SK-N-SH (cell line): Measurements from ENCODE around the gene WWTR1. TPM values are rescaled to one million over a fixed set of nuclear protein-coding genes. Genes with fewer than 3 reads are reported as not detected.

Source experiments
- CTCF ChIA-PET: fragments of 300-600, 350-600 bp; formaldehyde crosslinking; extraction: SDS; loops from one replicate; lab custom pipeline; 2021; lab: Yijun Ruan, JAX
- POLR2A ChIA-PET: fragments of 350-600 bp; sonication (Branson Sonifier 250); formaldehyde crosslinking; extraction: SDS; loops from one replicate; lab custom pipeline; 2020; ENCODE audit warnings: antibody characterized with exemption, inconsistent platforms; lab: Yijun Ruan, JAX
- DNase-seq: peaks from one replicate; pipeline ENCODE4 v3.0.0; 2012
- H2AFZ ChIP-seq: fragments of 200-600 bp; sonication (generic); 2 replicates; pipeline ENCODE4 v1.8.1; 2016; ENCODE audit warnings: antibody characterized with exemption, mild to moderate bottlenecking, low read depth
- H3F3A ChIP-seq: fragments of 200-600 bp; sonication (generic); replicated peaks from 2 replicates; pipeline ENCODE3; 2016; ENCODE audit warnings: antibody characterized with exemption, mild to moderate bottlenecking; ENCODE audit not compliant: insufficient read depth
- H3K27ac ChIP-seq, 2 experiments: fragments of 200-500 bp in 1 of 2; fragments of 200-600 bp in 1 of 2; sonication (Bioruptor generic) in 1 of 2; sonication (generic), shearing (Covaris generic) in 1 of 2; 2 replicates each; pipeline versions ENCODE4 v1.5.1 to v1.6.1; 2014 to 2016; ENCODE audit warnings: low read depth in 2 of 2, inconsistent platforms in 1 of 2, low read length in 1 of 2, mild to moderate bottlenecking in 1 of 2, mixed read lengths in 1 of 2
- H3K27me3 ChIP-seq: fragments of 200-600 bp; sonication (generic), shearing (Covaris generic); 2 replicates; pipeline ENCODE4 v1.6.1; 2016; ENCODE audit warnings: mixed run types; ENCODE audit not compliant: insufficient read depth
- H3K36me3 ChIP-seq, 2 experiments: fragments of 200-500 bp in 1 of 2; fragments of 200-600 bp in 1 of 2; sonication (Bioruptor generic) in 1 of 2; sonication (generic) in 1 of 2; replicated peaks in 1 of 2; 2 replicates each; pipeline versions ENCODE3 to v1.5.1; 2014 to 2016; ENCODE audit warnings: low read length in 1 of 2, mild to moderate bottlenecking in 1 of 2; ENCODE audit not compliant: insufficient read depth in 2 of 2, control insufficient read depth in 1 of 2
- H3K4me1 ChIP-seq, 2 experiments: fragments of 200-500 bp in 1 of 2; fragments of 200-600 bp in 1 of 2; sonication (Bioruptor generic) in 1 of 2; sonication (generic), shearing (Covaris generic) in 1 of 2; 2 replicates each; pipeline versions ENCODE4 v1.5.1 to v1.6.1; 2014 to 2016; ENCODE audit warnings: low read depth in 1 of 2, low read length in 1 of 2, mixed run types in 1 of 2; ENCODE audit not compliant: insufficient read depth in 2 of 2, control insufficient read depth in 1 of 2
- H3K4me2 ChIP-seq: fragments of 200-600 bp; sonication (generic), shearing (Covaris generic); 2 replicates; pipeline ENCODE4 v1.6.1; 2017; ENCODE audit warnings: mixed run types
- H3K4me3 ChIP-seq, 2 experiments: fragments of 200-500 bp in 1 of 2; fragments of 200-600 bp in 1 of 2; sonication (Bioruptor generic) in 1 of 2; sonication (generic), shearing (Covaris generic) in 1 of 2; 2 replicates each; pipeline versions ENCODE4 v1.5.1 to v1.8.1; 2014 to 2016; ENCODE audit warnings: low read depth in 2 of 2, inconsistent platforms in 1 of 2, low read length in 1 of 2, mild to moderate bottlenecking in 1 of 2, mixed read lengths in 1 of 2, moderate library complexity in 1 of 2
- H3K79me2 ChIP-seq: fragments of 200-600 bp; sonication (generic); 2 replicates; pipeline ENCODE4 v1.8.1; 2017; ENCODE audit warnings: mild to moderate bottlenecking; ENCODE audit not compliant: insufficient read depth
- H3K9ac ChIP-seq: fragments of 200-600 bp; sonication (generic); 2 replicates; pipeline ENCODE4 v1.6.1; 2017; ENCODE audit warnings: mixed run types
- H3K9me2 ChIP-seq: fragments of 200-600 bp; sonication (generic); 2 replicates; pipeline ENCODE4 v1.6.1; 2017; ENCODE audit warnings: mixed run types
- H3K9me3 ChIP-seq: fragments of 200-600 bp; sonication (generic); 2 replicates; pipeline ENCODE4 v1.6.1; 2017; ENCODE audit warnings: mixed run types, mild to moderate bottlenecking, moderate library complexity
- H4K20me1 ChIP-seq: fragments of 200-600 bp; sonication (generic); 2 replicates; pipeline ENCODE4 v1.6.1; 2017; ENCODE audit warnings: mild to moderate bottlenecking, mixed run types; ENCODE audit not compliant: insufficient read depth
- FOSL2 ChIP-seq: IDR thresholded peaks from 2 replicates; pipeline ENCODE4 v1.4.0; 2012; ENCODE audit warnings: low read depth, mild to moderate bottlenecking, moderate library complexity, borderline replicate concordance
- FOXM1 ChIP-seq: IDR thresholded peaks from 2 replicates; pipeline ENCODE4 v1.4.0; 2012; ENCODE audit warnings: low read depth, mild to moderate bottlenecking
- JUND ChIP-seq: IDR thresholded peaks from 2 replicates; pipeline ENCODE4 v1.4.0; 2012
- MEF2A ChIP-seq: IDR thresholded peaks from 2 replicates; pipeline ENCODE4 v1.4.0; 2012; ENCODE audit warnings: low read depth, borderline replicate concordance
- POLR2AphosphoS5 ChIP-seq: IDR thresholded peaks from 2 replicates; pipeline ENCODE4 v1.6.1; 2012; ENCODE audit warnings: low read depth, low read length
- RCOR1 ChIP-seq: fragments of 150-350 bp; IDR thresholded peaks from 2 replicates; pipeline ENCODE4 v1.6.1; 2017; ENCODE audit warnings: antibody characterized with exemption, low read length
- TCF12 ChIP-seq: IDR thresholded peaks from 2 replicates; pipeline ENCODE4 v1.4.0; 2012
- TEAD4 ChIP-seq: IDR thresholded peaks from 2 replicates; pipeline ENCODE4 v1.4.0; 2012; ENCODE audit warnings: mild to moderate bottlenecking, borderline replicate concordance; ENCODE audit not compliant: insufficient read depth
- WGBS: methylation state at CpG from one replicate; pipeline ENCODE4 v1.1.6; 2017; ENCODE audit warnings: low lambda C conversion rate; 5-methylcytosine and 5-hydroxymethylcytosine counted together
- polyA plus RNA-seq, 3 experiments: library from polyadenylated mRNA; depleted of rRNA; stranded (reverse); fragments of >200 nt; gene quantifications; 2 replicates each; pipeline ENCODE4 v1.2.3, GENCODE V29; 2012
- TF ChIP-seq, protein P1 (sequence below): IDR thresholded peaks from 2 replicates; pipeline ENCODE4; 2012
- TF ChIP-seq, protein P2 (sequence below): IDR thresholded peaks from 2 replicates; pipeline ENCODE4 v1.6.1; 2012; ENCODE audit warnings: mild to moderate bottlenecking, low read depth, low read length, moderate library complexity

The WWTR1 gene
- polyA plus RNA-seq, 1 of the 3 experiments (the other 2 are of a cell fraction) = 60.6 TPM

DNA sequence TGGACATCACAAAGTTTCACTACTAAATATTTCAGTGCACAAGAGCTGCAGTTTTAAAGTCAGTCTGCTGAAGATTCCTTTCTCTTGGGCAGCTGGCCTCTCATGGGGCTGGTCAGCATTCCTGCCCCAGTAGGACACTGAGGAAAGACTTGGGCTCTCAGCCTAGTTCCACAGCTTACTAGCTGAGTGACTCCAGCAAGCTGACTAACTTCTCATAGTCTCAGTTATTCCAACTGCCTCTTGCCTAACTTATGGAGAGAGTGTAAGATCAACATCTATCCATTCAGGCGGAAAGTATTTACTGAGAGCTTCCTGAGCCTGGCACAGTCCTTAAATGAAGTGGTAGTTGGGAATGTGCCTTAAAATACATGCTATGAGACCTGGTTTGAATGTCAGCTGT, 156.3 kb downstream of the WWTR1 start:
- DNase-seq = no peak
- H3K27ac ChIP-seq = peak overlapping the region in 1 of 2 experiments; percentile 52; a peak in 2 of 4 replicates
- CTCF ChIA-PET = interaction anchor here (0.9 to 2.0 kb wide), 6 partner anchors 8 to 271 kb away, joined by 3 to 9 read pairs (median 4); no protein-coding TSS in a partner anchor
- H3K9ac ChIP-seq = no peak overlapping the region
- H3K9me3 ChIP-seq = no peaks in the 10 kb centered on the region
- H3K79me2 ChIP-seq = no peaks in the 10 kb centered on the region
- no peaks in the 10 kb centered on the region for H4K20me1 ChIP-seq
- H3K4me1 ChIP-seq = peaks cover 0 to 14% of the 10 kb centered on the region in 2 experiments; a peak in 1 of 4 replicates
- H3K9me2 ChIP-seq = no peaks in the 10 kb centered on the region
- 89% methylated on average over 1 of the region's 1 CpG for WGBS
- peaks cover 16% of the 10 kb centered on the region for H3F3A ChIP-seq
- no peak for TF ChIP-seq RCOR1
- TF ChIP-seq, protein P1, sequence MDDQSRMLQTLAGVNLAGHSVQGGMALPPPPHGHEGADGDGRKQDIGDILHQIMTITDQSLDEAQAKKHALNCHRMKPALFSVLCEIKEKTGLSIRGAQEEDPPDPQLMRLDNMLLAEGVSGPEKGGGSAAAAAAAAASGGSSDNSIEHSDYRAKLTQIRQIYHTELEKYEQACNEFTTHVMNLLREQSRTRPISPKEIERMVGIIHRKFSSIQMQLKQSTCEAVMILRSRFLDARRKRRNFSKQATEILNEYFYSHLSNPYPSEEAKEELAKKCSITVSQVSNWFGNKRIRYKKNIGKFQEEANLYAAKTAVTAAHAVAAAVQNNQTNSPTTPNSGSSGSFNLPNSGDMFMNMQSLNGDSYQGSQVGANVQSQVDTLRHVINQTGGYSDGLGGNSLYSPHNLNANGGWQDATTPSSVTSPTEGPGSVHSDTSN = 0 out of 2 replicates have a peak, but pooled peaks have one; percentile 7
- POLR2A ChIA-PET = no interaction called here
- no peaks in the 10 kb centered on the region for H3K36me3 ChIP-seq
- no peak overlapping the region for H3K4me2 ChIP-seq
- no peaks in the 10 kb centered on the region for H3K27me3 ChIP-seq
- no peak overlapping the region for H3K4me3 ChIP-seq
- no peak overlapping the region for H2AFZ ChIP-seq

DNA sequence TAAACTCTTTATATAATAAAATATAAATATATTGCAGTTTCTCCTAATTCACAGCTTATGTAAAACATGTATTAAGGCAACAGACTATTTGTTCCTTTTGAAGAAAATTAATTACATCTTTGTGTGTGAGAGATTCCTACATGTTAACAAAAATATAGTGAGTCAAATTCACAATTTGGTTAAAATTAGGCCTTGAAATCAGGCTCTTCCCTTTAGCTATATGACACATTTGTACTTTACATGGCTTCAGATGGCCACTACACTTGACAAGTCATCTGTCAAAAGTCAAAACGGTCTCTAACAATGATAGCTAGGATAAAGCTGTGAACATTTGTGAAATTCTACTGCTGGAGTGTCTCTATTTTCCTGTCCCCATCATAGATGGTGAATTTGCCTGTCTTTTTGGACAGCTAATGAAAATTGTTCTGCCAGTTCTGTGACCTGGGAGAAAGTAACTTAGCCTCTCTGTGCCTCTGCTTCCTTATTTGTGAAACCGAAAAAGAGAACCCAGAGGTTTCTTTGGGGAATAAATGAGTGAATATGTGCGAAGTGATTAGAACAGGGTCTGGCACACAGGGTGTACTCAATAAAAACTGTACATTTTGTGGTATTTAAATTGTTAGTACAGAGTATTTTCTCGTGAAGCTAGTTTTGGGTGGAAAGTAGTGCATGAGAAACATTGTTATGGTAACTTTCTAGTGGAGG, 159.7 kb downstream of the WWTR1 start:
- no peaks in the 10 kb centered on the region for H3K9me3 ChIP-seq
- WGBS = 52% methylated on average over 4 of the region's 4 CpGs
- H3K4me1 ChIP-seq = peaks cover 0 to 14% of the 10 kb centered on the region in 2 experiments; a peak in 2 of 4 replicates
- H3K9me2 ChIP-seq = no peaks in the 10 kb centered on the region
- CTCF ChIA-PET = interaction anchor here (1.0 to 1.3 kb wide), 5 partner anchors 9 to 310 kb away, joined by 3 to 5 read pairs (median 4); no protein-coding TSS in a partner anchor
- DNase-seq = no peak
- no peaks in the 10 kb centered on the region for H4K20me1 ChIP-seq
- no peak overlapping the region for H2AFZ ChIP-seq
- H3K27me3 ChIP-seq = no peaks in the 10 kb centered on the region
- no peak overlapping the region for H3K9ac ChIP-seq
- H3F3A ChIP-seq = peaks cover 16% of the 10 kb centered on the region
- TF ChIP-seq FOSL2 (no peak), TCF12 (no peak), FOXM1 (no peak), TEAD4 (no peak), MEF2A (no peak), RCOR1 (no peak), JUND (no peak), POLR2AphosphoS5 (no peak)
- TF ChIP-seq, protein P2, sequence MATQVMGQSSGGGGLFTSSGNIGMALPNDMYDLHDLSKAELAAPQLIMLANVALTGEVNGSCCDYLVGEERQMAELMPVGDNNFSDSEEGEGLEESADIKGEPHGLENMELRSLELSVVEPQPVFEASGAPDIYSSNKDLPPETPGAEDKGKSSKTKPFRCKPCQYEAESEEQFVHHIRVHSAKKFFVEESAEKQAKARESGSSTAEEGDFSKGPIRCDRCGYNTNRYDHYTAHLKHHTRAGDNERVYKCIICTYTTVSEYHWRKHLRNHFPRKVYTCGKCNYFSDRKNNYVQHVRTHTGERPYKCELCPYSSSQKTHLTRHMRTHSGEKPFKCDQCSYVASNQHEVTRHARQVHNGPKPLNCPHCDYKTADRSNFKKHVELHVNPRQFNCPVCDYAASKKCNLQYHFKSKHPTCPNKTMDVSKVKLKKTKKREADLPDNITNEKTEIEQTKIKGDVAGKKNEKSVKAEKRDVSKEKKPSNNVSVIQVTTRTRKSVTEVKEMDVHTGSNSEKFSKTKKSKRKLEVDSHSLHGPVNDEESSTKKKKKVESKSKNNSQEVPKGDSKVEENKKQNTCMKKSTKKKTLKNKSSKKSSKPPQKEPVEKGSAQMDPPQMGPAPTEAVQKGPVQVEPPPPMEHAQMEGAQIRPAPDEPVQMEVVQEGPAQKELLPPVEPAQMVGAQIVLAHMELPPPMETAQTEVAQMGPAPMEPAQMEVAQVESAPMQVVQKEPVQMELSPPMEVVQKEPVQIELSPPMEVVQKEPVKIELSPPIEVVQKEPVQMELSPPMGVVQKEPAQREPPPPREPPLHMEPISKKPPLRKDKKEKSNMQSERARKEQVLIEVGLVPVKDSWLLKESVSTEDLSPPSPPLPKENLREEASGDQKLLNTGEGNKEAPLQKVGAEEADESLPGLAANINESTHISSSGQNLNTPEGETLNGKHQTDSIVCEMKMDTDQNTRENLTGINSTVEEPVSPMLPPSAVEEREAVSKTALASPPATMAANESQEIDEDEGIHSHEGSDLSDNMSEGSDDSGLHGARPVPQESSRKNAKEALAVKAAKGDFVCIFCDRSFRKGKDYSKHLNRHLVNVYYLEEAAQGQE = no peak
- TF ChIP-seq, protein P1 = no peak
- TF ChIP-seq, all 33 proteins: peak for 0
- no peaks in the 10 kb centered on the region for H3K79me2 ChIP-seq
- H3K4me3 ChIP-seq = no peak overlapping the region
- POLR2A ChIA-PET = no interaction called here
- no peaks in the 10 kb centered on the region for H3K36me3 ChIP-seq
- no peak overlapping the region for H3K27ac ChIP-seq
- H3K4me2 ChIP-seq = no peak overlapping the region
